HEK293T (cell line): ENCODE results near the gene AFTPH.

ENCODE experiments used
- BHLHE40 ChIP-seq: fragments of 450-650 bp; IDR thresholded peaks from 2 replicates; pipeline ENCODE4 v1.6.1; 2016; ENCODE audit warnings: mild to moderate bottlenecking, moderate library complexity, borderline replicate concordance
- CTBP1 ChIP-seq: fragments of 450-650 bp; IDR thresholded peaks from 2 replicates; pipeline ENCODE4 v1.6.1; 2016; ENCODE audit warnings: borderline replicate concordance
- ELF4 ChIP-seq: fragments of 450-650 bp; IDR thresholded peaks from 2 replicates; pipeline ENCODE4 v1.6.1; 2017; ENCODE audit warnings: antibody characterized with exemption
- FOXA1 ChIP-seq: fragments of 450-650 bp; IDR thresholded peaks from 2 replicates; pipeline ENCODE4 v1.6.1; 2016; ENCODE audit warnings: mild to moderate bottlenecking
- FOXM1 ChIP-seq: fragments of 450-650 bp; IDR thresholded peaks from 2 replicates; pipeline ENCODE4 v1.6.1; 2017; ENCODE audit warnings: mild to moderate bottlenecking, borderline replicate concordance
- HDGF ChIP-seq: fragments of 450-650 bp; IDR thresholded peaks from 2 replicates; pipeline ENCODE4 v1.6.1; 2017; ENCODE audit warnings: antibody characterized with exemption, borderline replicate concordance
- L3MBTL2 ChIP-seq: fragments of 450-650 bp; conservative IDR thresholded peaks from 2 replicates; pipeline ENCODE4 v1.6.1; 2016; ENCODE audit warnings: mild to moderate bottlenecking
- NFRKB ChIP-seq: fragments of 450-650 bp; IDR thresholded peaks from 2 replicates; pipeline ENCODE4 v1.6.1; 2016; ENCODE audit warnings: mild to moderate bottlenecking, moderate library complexity
- SP1 ChIP-seq: fragments of 450-650 bp; IDR thresholded peaks from 2 replicates; pipeline ENCODE4 v1.6.1; 2017
- SUZ12 ChIP-seq: fragments of 450-650 bp; IDR thresholded peaks from 2 replicates; pipeline ENCODE4 v1.6.1; 2016; ENCODE audit warnings: mild to moderate bottlenecking
- TARDBP ChIP-seq: fragments of 450-650 bp; IDR thresholded peaks from 2 replicates; pipeline ENCODE4 v1.6.1; 2016
- ZNF384 ChIP-seq: fragments of 450-650 bp; IDR thresholded peaks from 2 replicates; pipeline ENCODE4 v1.6.1; 2016
- TF ChIP-seq, protein P1 (sequence below): fragments of 450-650 bp; IDR thresholded peaks from 2 replicates; pipeline ENCODE4 v1.6.1; 2016

DNA sequence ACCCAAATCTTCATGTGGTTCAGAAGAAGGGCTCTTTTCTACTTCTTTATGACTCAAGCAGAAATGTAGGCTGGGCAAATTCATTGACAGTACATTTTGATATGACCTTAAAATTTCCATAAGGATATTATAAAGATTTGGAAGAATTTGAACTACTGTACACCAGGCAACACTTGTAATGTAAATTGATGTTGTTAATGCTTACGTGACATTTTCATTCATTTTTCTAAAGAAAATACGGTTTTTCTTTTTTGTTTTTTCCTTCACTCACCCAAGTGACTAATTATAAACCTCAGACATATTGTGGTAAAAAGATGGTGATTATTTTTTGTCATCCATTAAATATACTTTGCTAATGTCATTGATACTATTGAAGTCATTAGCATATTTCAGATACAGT, 17.4 kb downstream of the AFTPH start:
- TF ChIP-seq SP1 (no peak), L3MBTL2 (no peak), ZNF384 (no peak), SUZ12 (no peak), HDGF (no peak), TARDBP (no peak), ELF4 (no peak), FOXA1 (no peak), NFRKB (no peak), CTBP1 (no peak), FOXM1 (no peak), BHLHE40 (no peak)
- TF ChIP-seq, protein P1, sequence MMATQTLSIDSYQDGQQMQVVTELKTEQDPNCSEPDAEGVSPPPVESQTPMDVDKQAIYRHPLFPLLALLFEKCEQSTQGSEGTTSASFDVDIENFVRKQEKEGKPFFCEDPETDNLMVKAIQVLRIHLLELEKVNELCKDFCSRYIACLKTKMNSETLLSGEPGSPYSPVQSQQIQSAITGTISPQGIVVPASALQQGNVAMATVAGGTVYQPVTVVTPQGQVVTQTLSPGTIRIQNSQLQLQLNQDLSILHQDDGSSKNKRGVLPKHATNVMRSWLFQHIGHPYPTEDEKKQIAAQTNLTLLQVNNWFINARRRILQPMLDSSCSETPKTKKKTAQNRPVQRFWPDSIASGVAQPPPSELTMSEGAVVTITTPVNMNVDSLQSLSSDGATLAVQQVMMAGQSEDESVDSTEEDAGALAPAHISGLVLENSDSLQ, result no peak
